ENCODE results near the gene ZFYVE19.

DNA sequence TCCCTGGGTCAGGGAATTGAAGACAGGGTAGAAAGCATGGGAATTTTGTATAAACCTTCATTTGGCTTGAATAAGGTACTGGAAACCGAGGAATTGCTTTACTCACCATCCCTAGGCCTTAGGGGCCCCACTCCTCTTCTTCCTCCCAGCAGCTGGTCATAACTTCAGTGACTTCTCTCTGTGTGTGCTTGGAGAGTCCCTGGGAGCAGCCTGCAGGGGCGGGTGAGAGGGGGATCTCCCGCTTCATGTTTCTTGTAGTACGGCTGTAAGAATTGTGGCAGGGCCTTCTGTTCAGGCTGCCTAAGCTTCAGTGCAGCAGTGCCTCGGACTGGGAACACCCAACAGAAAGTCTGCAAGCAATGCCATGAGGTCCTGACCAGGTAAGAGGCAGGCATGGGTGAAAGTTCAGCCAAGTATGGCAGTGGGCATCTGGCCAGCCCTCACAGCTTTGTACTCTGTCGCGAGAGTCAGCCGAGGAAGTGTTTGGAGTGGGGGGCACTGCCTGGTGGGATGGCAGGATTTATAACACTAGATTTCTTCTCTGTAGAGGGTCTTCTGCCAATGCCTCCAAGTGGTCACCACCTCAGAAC is 2.1 kb downstream of the ZFYVE19 start:
- no peak for TF ChIP-seq CBX5 (CRISPR knock-in tag; IDR thresholded peaks at IDR 0.05; ENCODE audit: borderline replicate concordance)
- TF ChIP-seq SMAD3 (CRISPR knock-in tag; IDR thresholded peaks at IDR 0.05): no peak
- TF ChIP-seq ZNF138 (CRISPR knock-in tag; IDR thresholded peaks at IDR 0.05; ENCODE audit: low read depth): no peak
- TF ChIP-seq TEF (CRISPR knock-in tag; IDR thresholded peaks at IDR 0.05): no peak
- no peak for TF ChIP-seq NFE2L2 (IDR thresholded peaks at IDR 0.05; ENCODE audit: low read length)
- TF ChIP-seq MXD1 (CRISPR knock-in tag; IDR thresholded peaks at IDR 0.05): no peak

All from HepG2 (cell line).